ENCODE measurements around the gene PTPN14.

PTPN14 gene

DNA sequence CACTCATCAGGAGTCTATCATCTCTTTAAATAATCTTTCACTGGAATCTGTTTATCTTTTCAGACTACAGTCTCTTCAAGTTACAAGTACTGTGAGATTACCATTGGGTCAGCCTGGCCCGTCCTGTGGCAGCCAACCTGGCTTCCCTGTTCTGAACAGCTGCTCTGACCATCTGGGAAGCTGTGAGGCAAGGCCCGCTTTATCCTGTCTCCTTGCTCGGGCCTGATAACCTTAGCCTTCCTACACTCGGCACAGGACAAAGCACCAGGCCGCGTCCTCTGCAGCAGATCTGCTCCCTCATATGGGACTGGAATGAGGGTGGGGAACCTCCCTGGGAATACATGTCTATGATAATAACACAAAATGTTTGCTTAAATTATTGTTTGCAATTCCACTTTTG lies 113.3 kb downstream of the PTPN14 start:
- Histone ChIP-seq H3K4me2 (ENCODE audit: insufficient read depth, low read length) (no peak overlapping the region), H3K9ac (ENCODE audit: low read depth, low read length) (no peak overlapping the region), H3K27me3 (ENCODE audit: insufficient read depth, low read length, poor library complexity) (no peaks in the 10 kb centered on the region), H3K4me1 (ENCODE audit: insufficient read depth, low read length) (peaks cover 26% of the 10 kb centered on the region), H3K9me3 (ENCODE audit: insufficient read depth, low read length, severe bottlenecking) (no peaks in the 10 kb centered on the region), H4K20me1 (ENCODE audit: insufficient read depth, low read length) (no peaks in the 10 kb centered on the region), H3K79me2 (ENCODE audit: insufficient read depth, low read length) (no peaks in the 10 kb centered on the region), H3K36me3 (ENCODE audit: insufficient read depth, low read length) (no peaks in the 10 kb centered on the region), H3K4me3 (ENCODE audit: low read depth in 1 of 2, low read length in 2 of 2) (no peak overlapping the region), H2AFZ (ENCODE audit: low read depth, low read length) (no peak overlapping the region), H3K27ac (ENCODE audit: low read length) (no peak overlapping the region)
- DNase-seq (no peak), ATAC-seq (ENCODE audit: insufficient read depth, low read depth) (no peak)
- TF ChIP-seq CTCF (IDR thresholded peaks at IDR 0.05; ENCODE audit: borderline replicate concordance, extremely low read depth, low read length, poor library complexity, severe bottlenecking) (no peak), EZH2 (IDR thresholded peaks at IDR 0.05; ENCODE audit: borderline replicate concordance, low read depth, low read length, severe bottlenecking) (no peak)

DNA sequence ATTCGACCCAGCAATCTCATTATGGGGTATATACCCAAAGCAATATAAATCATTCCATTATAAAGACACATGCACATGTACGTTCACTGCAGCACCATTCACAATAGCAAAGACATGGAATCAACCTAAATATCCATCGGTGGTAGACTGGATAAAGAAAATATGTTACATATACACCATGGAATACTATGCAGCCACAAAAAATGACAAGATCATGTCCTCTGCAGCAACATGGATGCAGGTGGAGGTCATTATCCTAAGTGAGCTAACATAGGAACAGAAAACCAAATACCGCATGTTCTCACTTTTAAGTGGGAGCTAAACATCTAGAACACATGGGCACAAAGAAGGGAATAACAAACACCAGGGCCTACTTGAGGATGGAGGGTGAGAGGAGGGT lies 115.5 kb downstream of the PTPN14 start:
- peaks cover 16% of the 10 kb centered on the region for H3K4me1 ChIP-seq (ENCODE audit: insufficient read depth, low read length)
- no peak overlapping the region for H3K4me2 ChIP-seq (ENCODE audit: insufficient read depth, low read length)
- no peak overlapping the region for H3K4me3 ChIP-seq (ENCODE audit: low read depth in 1 of 2, low read length in 2 of 2)
- no peak overlapping the region for H2AFZ ChIP-seq (ENCODE audit: low read depth, low read length)
- H4K20me1 ChIP-seq (ENCODE audit: insufficient read depth, low read length), result no peaks in the 10 kb centered on the region
- H3K27ac ChIP-seq (ENCODE audit: low read length), result no peak overlapping the region
- H3K27me3 ChIP-seq (ENCODE audit: insufficient read depth, low read length, poor library complexity), result no peaks in the 10 kb centered on the region
- no peak for ATAC-seq (ENCODE audit: insufficient read depth, low read depth)
- no peak for TF ChIP-seq EZH2 (IDR thresholded peaks at IDR 0.05; ENCODE audit: borderline replicate concordance, low read depth, low read length, severe bottlenecking)
- TF ChIP-seq CTCF (IDR thresholded peaks at IDR 0.05; ENCODE audit: borderline replicate concordance, extremely low read depth, low read length, poor library complexity, severe bottlenecking), result no peak
- DNase-seq, result no peak
- H3K9me3 ChIP-seq (ENCODE audit: insufficient read depth, low read length, severe bottlenecking), result no peaks in the 10 kb centered on the region
- H3K79me2 ChIP-seq (ENCODE audit: insufficient read depth, low read length), result no peaks in the 10 kb centered on the region
- no peaks in the 10 kb centered on the region for H3K36me3 ChIP-seq (ENCODE audit: insufficient read depth, low read length)
- no peak overlapping the region for H3K9ac ChIP-seq (ENCODE audit: low read depth, low read length)

DNA sequence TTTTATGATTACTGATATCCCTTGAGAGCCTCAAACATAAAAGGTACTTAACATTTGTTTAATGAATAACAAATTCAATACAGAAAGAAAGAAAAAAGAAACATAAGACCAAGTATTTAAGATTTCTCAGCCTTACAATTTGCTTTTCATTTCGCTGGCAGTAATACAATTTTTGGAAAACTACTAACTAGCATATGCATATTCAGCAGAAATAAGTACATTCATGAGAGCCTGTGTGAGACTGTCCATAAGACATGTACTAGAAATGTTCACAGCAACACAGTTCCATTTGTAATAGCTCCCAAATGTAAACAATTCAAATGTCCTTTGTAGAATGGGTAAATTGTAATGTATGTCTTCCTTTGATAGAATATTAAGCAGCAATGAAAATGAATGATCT lies 119.2 kb downstream of the PTPN14 start:
- H3K9ac ChIP-seq (ENCODE audit: low read depth, low read length), result no peak overlapping the region
- ATAC-seq (ENCODE audit: insufficient read depth, low read depth) (no peak), DNase-seq (no peak)
- no peak overlapping the region for H3K27ac ChIP-seq (ENCODE audit: low read length)
- no peaks in the 10 kb centered on the region for H3K27me3 ChIP-seq (ENCODE audit: insufficient read depth, low read length, poor library complexity)
- no peak overlapping the region for H3K4me2 ChIP-seq (ENCODE audit: insufficient read depth, low read length)
- TF ChIP-seq CTCF (IDR thresholded peaks at IDR 0.05; ENCODE audit: borderline replicate concordance, extremely low read depth, low read length, poor library complexity, severe bottlenecking) (no peak), EZH2 (IDR thresholded peaks at IDR 0.05; ENCODE audit: borderline replicate concordance, low read depth, low read length, severe bottlenecking) (no peak)
- no peaks in the 10 kb centered on the region for H4K20me1 ChIP-seq (ENCODE audit: insufficient read depth, low read length)
- no peaks in the 10 kb centered on the region for H3K9me3 ChIP-seq (ENCODE audit: insufficient read depth, low read length, severe bottlenecking)
- H3K4me3 ChIP-seq (ENCODE audit: low read depth in 1 of 2, low read length in 2 of 2), result no peak overlapping the region
- H3K4me1 ChIP-seq (ENCODE audit: insufficient read depth, low read length), result peaks cover 32% of the 10 kb centered on the region
- no peaks in the 10 kb centered on the region for H3K79me2 ChIP-seq (ENCODE audit: insufficient read depth, low read length)
- no peak overlapping the region for H2AFZ ChIP-seq (ENCODE audit: low read depth, low read length)
- H3K36me3 ChIP-seq (ENCODE audit: insufficient read depth, low read length), result no peaks in the 10 kb centered on the region
